ENCODE measurements around the gene GLS.
A peak's percentile ranks its signal among the peaks of the same experiment; 100 is the strongest.
"Not testable (repeated sequence)": the region's sequence is repeated elsewhere in the genome, so short reads cannot be mapped to it uniquely, and the experiment has no call there.

The GLS gene

DNA sequence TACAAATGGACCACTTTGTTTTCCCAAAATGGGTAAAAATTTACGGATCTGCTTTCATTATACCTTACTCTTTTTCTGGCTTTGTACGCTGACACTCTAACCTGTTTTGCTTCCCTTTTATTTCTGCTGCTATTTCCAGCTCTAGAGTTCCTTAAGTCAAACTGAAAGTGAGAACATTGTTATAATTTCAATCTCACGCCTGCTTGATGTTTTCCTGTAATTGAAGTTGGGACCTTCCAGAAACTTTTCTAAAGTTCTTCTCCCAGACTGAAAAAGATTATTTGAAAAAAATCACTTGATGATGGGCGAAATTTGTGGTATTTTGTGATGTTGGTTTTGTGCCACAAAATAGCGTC lies 1.8 kb downstream of the GLS start:
- no peak for DNase-seq (ENCODE audit: insufficient read length, low spot score)
- no peak for FAIRE-seq

DNA sequence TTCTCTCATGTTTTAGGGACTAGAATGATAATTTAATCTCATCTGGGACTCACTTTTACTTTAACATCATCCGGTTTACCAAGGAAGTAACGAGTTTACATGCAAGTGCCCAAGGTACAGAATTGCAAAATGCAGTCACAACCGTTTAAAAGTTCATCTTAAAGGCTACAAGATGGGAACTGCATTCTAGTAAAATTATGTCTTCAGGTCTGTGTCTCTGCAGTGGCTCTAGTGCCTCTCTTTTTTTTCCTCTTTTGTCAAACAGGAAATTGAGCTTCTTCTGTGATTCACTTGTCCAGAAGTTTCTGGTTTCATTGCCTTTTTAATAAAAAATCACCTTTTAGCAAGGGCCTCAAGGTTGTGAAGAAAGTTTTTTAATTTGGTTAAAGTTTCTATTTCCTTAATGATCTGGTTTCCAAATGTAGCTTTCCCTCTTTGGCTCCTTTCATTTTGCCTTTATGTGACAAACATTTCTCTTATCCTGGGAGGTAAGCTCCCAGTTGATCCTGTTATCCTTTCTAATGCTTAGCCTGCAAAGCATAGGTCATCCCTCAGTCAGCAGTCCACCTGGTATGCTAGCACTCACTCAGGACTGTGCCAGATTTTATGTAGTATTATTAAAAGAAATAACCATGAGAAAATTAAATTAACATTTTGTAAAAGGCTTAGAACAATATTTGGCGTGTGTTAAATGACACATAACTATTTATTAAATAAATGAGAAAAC lies 2.4 kb downstream of the GLS start:
- FAIRE-seq: no peak
- DNase-seq (ENCODE audit: insufficient read length, low spot score): no peak

DNA sequence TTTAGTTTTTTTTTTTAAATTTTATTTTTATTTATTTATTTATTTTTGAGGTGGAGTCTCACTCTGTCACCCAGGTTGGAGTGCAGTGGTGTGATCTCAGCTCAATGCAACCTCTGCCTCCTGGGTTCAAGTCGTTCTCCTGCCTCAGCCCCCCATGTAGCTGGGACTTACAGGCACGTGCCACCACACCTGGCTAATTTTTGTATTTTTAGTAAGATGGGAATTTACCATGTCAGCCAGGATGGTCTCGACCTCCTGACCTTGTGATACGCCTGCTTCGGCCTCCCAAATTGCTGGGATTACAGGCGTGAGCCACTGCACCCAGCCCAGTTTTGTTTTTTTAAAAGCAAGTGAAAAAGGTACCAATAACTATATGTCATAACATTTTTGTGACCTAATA lies 5.2 kb downstream of the GLS start:
- DNase-seq (ENCODE audit: insufficient read length, low spot score); FAIRE-seq: not testable (repeated sequence)

DNA sequence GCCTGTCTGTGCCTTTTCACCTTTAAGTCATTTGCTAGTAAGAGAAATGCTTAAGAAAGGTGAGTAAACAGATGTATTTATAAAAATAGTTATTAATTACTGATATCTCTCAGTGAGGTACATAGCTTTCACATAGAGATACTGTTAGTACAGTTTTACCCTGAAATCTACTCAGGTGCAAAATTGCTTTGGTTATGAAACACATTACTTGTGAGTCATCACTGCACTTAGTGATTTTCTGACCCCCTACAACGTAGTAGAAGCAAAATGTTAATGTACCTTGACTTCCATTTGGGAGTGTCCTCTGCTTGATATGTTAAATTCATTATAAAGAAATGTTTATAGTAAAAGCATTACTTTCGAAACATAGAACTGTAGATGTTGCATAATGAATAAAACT lies 6.5 kb downstream of the GLS start:
- DNase-seq (ENCODE audit: insufficient read length, low spot score) (no peak), FAIRE-seq (no peak)

DNA sequence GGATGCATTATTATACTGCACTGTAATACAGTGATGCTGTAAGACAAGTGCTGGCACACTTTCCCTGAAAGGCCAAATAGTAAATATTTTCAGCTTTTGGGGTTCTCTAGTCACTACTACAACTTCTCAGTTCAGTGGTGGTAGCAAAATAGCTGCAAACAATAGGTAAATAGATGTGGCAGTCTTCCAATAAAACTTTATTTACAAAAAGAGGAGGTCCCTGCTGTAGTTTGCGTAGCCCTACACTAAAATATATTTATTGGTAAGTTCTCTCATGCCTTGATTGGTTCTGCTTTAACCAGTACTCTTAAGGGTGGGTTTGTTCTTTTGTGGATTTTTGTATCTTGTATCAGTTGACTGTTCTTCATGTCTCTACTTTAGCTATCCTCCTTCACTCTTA lies 7.8 kb downstream of the GLS start:
- FAIRE-seq (no peak), DNase-seq (ENCODE audit: insufficient read length, low spot score) (no peak)

DNA sequence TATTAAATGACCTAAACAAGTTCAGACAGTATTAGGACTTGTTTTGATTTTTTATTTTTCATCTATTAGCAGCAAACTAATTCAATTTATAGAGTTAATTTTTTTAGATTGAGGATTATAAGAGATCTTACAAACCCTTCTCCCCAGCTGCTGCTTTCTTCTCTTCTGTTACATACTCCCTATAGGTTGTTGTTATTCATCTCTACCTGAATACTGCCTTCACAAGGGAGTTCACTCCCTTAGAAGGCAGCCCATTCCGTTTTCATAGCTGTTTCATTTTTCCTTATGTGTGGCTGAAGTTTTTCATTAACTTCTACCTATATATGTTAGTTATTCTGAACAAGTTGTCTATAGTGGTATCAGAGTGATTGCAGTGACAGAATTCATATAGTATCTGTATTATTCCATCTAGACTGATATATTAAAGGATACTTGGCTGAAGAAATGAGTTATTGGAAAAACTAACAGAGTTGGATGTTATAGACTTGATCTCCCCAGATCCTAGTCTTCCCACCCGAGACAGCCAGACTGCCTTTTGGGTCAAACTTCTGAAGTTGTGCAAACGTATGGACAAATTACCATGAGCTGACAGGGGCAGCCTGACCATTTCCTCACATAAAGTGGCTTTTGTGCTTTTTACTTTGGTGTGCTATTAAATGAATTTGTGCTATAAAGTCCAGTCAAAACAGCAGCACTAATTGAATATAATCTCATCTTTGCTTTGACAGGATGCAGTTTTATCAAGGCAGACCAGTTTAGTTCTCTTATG lies 8.7 kb downstream of the GLS start:
- FAIRE-seq: no peak
- DNase-seq (ENCODE audit: insufficient read length, low spot score): no peak

DNA sequence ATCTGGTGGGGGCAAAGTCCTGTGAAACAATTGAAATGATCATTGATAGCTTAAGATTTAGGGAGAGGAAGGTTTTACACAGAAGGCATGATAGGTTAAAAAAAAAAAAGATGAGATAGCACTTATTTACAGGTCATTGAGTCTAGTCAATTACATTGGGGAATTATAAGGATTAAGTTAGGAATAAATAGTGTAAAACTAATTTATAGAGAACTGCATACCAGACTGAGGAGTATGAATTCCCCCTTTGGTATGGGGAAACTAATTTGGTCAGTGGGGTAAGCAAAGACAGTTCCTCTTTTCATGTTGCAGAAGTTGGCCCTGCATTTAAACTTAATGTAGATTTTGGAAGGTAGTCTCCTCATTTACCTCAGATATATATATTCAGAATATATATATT lies 10.8 kb downstream of the GLS start:
- FAIRE-seq (no peak), DNase-seq (ENCODE audit: insufficient read length, low spot score) (no peak)

DNA sequence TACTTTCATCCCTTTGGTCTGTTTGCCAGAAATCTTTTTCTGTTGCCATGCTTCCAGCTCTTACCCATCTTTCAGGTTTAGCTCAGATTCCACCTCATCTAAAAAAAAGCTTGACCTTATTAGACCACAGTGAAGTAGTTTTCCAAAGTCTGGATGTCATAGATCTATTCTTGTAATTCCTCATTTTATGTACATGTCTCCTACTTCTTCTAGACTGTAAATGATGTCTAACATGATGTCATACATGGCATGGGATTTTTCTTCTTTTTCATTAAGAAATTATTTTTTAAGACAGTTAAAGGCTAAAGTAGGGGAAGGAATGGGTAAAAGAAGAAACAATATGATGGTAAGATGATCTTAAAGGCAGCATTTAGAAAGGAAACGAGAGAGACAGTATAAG lies 11.3 kb downstream of the GLS start:
- FAIRE-seq: no peak

DNA sequence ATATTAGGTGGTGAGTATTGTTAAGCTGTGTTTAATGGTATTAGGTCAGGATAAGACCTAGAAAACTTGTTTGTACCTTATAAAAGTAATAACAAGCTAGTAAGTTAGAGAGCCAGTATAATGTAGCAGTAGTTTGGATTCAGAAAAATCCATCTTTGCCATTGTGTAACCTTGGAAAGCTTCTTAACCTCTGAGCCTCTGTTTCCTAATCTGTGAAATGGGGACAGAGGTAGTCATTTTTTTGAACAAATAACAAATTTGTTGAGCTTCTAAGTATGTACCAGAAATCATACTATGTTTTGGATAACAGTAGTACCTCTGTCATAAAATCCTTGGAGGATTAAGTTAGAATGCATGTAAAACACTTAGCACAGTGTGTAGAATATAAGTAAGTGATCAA lies 12.5 kb downstream of the GLS start:
- no peak for FAIRE-seq
- no peak for DNase-seq (ENCODE audit: insufficient read length, low spot score)

More for the DNA sequence above, 11.3 kb downstream of the GLS start:
- no peak for DNase-seq (ENCODE audit: insufficient read length, low spot score)

DNA sequence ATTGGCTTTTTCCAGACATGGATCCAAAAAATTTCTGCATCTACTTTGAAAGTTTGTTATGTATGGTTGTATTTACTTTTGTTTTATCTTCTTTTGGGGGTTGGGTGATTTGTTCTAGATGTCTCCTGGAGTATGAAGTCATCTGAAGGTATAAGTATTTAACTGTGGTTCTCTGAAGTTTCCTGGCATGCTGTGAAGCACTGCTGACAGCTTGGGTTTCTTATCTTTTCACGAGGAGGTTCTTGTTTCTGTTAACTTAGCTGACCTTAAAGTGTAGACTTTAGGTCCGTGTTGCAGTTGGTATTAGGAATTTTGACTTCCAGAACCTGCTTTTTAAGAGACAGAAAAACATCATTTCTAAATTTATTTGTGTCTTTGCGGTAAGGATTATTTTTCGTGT lies 15.9 kb downstream of the GLS start:
- FAIRE-seq: no peak
- no peak for DNase-seq (ENCODE audit: insufficient read length, low spot score)

DNA sequence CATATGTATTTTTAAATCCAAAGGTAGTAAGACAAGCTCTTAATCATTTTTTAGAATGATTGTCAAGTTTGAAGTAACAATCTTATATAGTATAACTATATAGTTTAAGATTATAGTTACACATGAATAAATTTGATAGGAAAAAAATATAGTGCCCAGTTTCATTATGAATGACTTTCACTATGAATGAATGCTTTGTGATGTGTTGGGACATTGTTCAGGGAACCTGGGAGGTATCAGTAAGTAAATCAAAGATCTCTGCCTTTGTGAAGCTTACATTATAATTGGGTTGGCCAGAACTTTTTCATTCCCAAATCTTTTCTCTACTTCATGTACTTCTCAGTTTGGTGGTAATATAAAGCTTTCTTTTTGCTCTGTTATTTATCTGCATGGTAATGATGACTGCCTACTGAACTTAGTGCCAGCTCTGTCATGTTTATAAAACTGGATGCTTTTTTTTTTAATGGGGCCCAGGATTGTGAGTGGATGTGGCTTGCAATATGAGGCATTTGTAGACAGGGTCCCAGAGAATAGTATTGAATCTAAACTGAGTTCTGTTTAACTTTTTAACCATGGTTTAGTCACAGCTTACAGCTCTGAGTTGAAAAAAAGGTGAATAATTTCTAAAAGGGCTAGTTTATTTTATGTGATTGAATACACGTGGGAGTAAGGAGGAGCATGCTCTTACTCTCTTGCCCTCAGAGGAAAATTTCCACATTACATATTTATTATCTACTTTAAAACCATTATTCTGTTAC lies 23.3 kb downstream of the GLS start:
- FAIRE-seq: no peak
- DNase-seq (ENCODE audit: insufficient read length, low spot score): no peak

DNA sequence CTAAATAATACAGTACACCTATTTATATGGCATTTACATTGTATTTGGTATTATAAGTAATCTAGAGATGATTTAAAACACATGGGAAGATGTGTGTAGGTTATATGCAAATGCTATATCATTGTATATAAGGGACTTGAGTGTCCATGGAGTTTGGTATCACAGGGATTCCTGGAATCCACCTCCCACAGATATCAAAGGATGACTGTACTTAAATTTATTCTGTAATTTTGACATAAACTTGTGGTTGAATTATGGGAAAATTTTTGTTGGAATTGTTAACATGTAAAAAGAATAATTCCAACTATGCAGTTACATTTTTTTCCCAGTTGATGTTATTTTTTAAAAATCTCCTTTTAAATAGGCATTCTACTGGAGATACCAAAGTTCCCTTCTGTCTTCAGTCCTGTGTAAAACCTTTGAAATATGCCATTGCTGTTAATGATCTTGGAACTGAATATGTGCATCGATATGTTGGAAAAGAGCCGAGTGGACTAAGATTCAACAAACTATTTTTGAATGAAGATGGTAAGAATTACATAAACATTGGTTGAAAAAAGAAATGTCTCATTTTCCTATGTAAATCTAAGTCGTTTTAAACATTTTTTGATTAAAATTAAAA lies 24.1 kb downstream of the GLS start:
- no peak for FAIRE-seq
- DNase-seq (ENCODE audit: insufficient read length, low spot score): no peak

DNA sequence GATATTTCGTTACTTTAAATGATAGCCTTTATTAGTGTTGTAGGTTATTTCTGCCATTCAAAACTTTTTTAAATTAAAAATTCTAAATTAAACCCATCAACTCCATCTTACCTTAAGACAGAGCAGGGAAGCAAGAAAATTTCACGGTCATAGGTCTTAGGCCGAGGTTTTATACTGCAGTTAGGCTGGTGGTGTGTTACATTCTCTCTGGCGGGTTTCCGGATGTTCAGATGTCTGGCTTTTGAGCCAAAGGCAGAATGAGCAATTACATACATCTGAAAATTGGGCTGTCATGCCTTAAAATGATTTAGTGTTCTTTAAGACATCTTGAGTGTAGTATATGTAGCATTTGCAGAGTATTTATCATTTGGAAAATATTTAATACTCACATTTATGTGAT lies 27.9 kb downstream of the GLS start:
- FAIRE-seq: no peak
- DNase-seq (ENCODE audit: insufficient read length, low spot score): no peak

DNA sequence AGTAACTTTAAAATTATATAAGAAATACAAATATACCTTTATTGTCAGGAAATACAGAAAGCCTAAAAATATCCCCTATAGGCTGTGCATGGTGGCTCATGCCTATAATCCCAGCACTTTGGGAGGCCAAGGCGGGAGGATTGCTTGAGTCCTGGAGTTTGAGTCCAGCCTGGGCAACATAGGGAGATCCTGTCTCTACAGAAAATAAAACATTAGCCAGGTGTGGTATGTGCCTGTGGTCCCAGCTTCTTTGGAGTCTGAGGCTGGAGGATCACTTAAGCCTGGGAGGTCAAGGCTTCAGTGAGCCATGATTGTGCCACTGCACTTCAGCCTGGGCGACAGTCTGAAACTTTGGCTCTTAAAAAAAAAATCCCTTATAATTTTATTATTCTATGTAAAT lies 29.1 kb downstream of the GLS start:
- DNase-seq (ENCODE audit: insufficient read length, low spot score) (no peak), FAIRE-seq (no peak)

DNA sequence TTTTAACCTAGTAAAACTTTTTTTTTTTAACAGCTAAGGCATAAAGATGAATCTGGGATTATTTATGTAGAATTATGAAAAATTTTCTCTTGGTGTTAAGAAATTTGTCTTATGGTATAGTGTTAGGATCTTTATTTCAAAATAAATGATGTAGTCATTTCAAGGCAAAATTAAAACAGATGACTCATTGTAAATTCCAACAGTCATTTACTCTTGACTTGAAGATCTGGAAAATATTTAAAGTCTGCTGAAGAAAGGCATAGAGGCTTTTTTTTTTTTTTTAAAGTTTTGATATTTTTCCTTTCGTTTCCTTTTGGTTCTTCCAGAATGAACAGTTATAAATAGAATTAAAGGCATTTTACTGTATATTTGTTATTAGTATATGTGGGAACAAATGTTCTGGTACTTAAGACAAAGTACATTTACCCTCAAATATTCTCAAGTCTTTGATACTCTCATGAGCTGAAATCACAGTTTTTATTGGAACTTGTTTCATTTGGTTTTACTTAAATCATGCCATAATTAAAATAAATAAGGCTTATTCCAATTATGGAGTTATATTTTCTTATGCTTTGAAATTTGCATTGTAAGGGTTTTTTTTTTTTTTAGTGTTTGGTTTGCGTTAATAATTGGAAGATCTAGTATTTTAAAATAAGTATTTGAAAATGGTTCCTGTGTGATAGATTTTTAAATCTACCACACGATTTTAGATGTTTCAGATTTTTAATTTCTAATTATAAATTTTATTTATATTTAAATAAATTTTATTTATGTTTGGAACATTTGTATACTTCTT lies 29.9 kb downstream of the GLS start:
- DNase-seq (ENCODE audit: insufficient read length, low spot score) (no peak), FAIRE-seq (no peak)

DNA sequence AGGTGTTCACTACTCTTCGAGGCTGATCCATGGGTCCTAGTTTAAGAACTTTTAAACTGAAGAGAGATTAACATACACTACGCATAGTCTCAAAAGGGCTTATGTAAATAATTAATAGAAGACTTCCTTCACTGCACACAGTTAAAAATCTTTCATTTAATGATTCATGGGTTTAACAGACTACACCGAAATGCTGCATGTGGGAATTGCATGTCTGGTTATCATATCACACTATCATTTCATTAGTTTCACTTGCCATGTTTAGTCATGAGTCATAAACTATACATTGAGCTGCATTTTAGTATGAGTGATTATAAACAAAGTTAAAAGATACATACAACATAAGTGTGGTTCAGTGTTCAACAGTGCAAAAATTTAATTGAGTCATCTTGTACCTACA lies 31.2 kb downstream of the GLS start:
- FAIRE-seq (no peak), DNase-seq (ENCODE audit: insufficient read length, low spot score) (no peak)

DNA sequence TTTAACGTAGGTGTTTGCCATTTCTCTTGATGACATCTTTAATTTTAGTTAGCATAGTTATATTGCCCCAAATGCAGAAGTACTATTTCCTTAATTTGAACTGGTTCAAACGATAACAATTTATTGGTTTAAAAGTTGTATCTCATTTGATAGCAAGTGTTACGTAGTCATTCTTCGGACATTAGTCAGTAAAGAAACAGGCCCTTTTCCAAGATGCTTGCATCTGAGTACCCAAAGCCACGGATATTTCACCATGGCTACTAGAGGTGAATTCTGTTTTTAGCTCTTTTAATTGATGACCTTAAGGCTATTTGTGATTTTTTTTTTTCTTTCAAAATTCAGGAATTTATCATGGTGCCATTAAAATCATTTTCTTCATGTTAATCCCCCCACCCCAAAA lies 32.1 kb downstream of the GLS start:
- DNase-seq (ENCODE audit: insufficient read length, low spot score): no peak
- no peak for FAIRE-seq

DNA sequence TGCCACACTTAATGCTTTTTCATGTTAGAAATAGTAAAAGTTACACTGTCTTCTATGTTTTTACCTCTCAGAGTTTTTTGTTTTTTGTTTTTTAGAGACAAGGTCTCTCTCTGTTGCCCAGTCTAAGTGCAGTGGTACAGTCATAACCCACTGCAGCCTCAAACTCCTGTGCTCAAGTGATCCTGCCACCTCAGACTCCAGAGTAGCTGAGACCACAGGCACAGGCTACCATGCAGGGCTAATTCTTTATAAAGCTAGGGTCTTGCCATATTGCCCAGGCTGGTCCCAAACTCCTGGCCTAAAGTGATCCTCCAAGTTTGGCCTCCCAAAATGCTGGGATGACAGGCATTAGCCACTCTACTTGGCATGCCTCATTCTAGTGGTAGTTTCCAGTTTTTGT lies 33.1 kb downstream of the GLS start:
- FAIRE-seq: no peak
- DNase-seq (ENCODE audit: insufficient read length, low spot score): no peak

DNA sequence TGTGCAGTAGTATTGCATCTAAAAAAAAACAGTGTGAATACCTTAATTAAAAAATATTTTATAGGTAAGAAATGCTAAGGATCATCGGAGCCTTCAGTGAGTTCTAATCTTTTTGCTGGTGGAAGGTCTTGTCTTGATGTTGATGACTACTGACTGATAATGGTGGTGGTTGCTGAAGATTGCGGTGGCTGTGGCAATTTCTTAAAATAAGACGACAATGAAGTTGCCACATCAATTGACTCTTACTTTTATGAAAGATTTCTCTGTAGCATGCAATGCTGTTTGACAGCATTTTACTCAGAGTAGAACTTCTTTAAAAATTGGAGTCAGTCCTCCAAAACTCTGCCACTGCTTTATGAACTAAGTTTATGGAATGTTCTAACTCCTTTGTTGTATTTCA lies 36.2 kb downstream of the GLS start:
- no peak for FAIRE-seq
- DNase-seq (ENCODE audit: insufficient read length, low spot score): no peak

DNA sequence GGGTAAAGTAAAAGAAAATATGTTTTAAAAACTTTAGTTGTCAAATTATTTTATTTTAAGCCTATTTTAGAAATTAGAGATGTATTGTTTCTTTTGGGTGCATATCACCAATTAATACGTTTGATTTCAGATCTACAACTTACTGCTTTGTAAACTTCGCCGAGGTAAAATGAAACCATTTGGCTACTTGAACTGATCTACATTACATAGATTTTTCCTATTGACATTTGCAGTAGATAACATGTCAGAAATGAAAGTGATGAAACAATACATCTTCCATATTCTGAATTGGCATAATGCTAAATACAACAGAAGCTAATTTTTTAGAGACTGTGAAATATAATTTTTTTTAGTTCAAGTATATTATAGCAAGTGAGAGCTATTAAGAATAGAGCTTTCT lies 39.5 kb downstream of the GLS start:
- FAIRE-seq (peak; percentile 44), DNase-seq (ENCODE audit: insufficient read length, low spot score) (no peak)

DNA sequence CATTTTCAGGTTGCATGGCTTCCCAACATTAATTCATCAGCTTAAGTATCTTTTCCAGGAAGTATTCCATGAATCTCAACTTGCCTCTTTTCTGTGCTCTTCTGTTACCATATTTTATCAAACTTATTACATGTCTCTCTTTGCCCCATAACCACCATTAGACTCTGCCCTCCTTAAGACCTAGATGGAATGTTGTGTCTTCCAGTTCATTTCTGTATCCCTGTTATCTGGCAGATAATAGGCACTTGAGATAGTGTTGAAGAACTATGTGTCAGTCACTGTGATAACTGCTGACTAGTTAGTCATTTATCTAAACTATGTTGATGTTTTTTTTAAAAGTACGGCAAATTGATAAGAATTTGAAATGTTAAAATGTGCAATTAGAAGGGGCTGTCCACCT lies 41.8 kb downstream of the GLS start:
- no peak for DNase-seq (ENCODE audit: insufficient read length, low spot score)
- peak; percentile 49 for FAIRE-seq

Measured in HTR-8/SVneo (cell line).